GM19395 (cell line): Measurements from ENCODE around the gene TEX13C.
A peak's percentile ranks its signal among the peaks of the same experiment; 100 is the strongest.
"Not testable (repeated sequence)": the region's sequence is repeated elsewhere in the genome, so short reads cannot be mapped to it uniquely, and the experiment has no call there.

ENCODE experiments used
- ATAC-seq: cut with Tn5 transposase; IDR thresholded peaks from one replicate; pipeline ENCODE4 v1.9.1; 2021; ENCODE audit warnings: mild to moderate bottlenecking, moderate library complexity; ENCODE audit not compliant: unreplicated experiment

TEX13C gene

GRCh38 chrX:125319646-125320521 lies at the start of gene TEX13C:
Gene TEX13C, plus strand, starts transcription at chrX:125319871. Its CDS starts 249 bp downstream, at chrX:125320120.
- ATAC-seq = no peak

DNA sequence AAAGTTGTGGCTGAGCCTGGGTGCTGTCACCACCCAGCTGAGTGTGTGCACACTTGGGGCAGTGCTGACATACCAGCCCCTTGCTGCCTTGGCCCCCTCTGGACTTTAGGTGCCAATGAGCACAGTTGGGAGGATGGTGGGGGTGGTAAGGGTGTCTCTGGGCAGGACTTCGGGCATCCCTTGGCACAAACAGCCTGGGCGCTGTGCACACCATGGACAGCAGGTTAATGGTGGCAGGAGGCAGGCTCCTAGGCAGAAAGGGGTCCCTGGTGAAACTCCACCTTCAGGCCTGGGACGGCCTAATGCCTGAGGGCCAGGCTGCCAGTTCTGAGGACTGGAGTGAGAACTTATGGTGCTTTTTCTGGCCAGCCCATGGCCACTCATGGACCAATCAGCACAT lies 32.4 kb upstream of the TEX13C start:
- ATAC-seq = no peak

GRCh38 chrX:125288343-125288742 lies 31.3 kb upstream of the TEX13C start:
- ATAC-seq = no peak

DNA sequence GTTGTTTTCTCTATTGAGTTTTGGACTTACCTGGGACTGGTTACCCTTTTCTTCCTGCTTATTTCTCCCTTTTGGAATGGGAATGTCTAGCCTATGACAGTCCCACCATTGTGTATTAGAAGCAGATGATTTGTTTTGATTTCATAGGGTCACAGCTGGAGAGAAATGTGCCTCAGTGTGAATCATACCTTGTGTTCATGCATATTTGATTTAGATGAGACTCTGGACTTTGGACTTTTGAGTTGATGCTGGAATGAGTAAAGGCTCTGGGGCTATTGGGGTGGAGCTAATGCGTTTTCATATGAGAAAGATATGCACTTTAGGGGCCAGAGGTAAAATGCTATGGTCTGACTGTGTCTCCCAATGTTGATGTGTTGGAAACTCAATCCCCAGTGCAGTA lies 30.5 kb upstream of the TEX13C start:
- no peak for ATAC-seq

DNA sequence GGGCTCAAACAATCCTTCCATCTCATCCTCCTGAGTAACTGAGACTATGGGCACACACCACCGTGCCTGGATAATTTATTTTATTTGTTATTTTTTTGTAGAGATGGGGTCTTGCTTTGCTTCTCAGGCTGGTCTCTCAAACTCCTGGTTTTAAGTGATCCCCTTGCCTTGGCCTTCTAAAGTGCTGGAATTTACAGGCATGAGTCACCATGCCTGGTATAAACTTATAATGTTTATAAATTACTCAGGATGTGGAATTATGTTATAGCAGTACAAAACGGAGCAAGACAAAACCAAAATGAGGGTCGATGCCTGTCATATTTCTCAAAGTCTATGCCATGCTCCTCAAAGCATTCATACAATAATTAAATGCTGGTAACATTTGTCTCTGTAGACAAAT lies 29.8 kb upstream of the TEX13C start:
- ATAC-seq = no peak

DNA sequence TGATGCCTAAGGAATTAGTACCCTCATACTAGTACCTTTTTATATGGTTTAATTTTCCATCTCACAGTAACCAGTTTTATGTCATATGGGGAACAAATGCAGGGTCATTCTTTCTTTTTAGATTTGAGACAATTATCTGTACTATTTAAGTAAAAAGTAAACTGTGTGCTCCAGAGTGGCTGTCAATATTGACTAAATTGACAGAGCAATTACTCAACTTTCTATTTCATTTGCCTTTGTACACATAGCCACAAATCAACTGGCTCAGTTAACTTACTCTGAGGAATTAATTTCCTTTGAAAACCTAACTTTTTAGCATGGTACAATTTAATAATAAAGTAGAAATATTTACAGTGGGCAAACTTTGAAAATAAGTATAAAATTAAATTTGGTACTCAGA lies 28.5 kb upstream of the TEX13C start:
- no peak for ATAC-seq

GRCh38 chrX:125293850-125294780 lies 25.6 kb upstream of the TEX13C start:
- ATAC-seq = peak; percentile 64

DNA sequence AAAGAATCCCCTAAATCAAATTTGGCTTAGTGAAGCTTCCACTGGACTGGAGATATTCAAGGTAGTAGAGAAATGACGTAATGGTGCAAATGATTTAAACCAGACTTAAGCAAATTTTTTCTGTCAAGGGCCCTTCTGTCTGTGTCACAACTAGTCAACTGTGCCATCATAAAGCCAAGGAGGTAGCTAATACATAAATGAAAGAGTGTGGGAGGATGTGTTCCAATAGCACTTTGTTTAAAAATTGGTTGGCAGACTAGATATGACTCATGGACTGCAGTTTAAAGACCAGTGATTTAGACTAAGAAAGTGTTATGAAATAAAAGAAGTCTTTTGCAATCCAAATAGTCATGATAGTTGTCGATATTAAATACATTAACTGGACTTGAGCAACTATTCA lies 24.3 kb upstream of the TEX13C start:
- ATAC-seq = peak; percentile 78

- ATAC-seq = no peak
Observed at GRCh38 chrX:125298871-125299270, 20.8 kb upstream of the TEX13C start.

DNA sequence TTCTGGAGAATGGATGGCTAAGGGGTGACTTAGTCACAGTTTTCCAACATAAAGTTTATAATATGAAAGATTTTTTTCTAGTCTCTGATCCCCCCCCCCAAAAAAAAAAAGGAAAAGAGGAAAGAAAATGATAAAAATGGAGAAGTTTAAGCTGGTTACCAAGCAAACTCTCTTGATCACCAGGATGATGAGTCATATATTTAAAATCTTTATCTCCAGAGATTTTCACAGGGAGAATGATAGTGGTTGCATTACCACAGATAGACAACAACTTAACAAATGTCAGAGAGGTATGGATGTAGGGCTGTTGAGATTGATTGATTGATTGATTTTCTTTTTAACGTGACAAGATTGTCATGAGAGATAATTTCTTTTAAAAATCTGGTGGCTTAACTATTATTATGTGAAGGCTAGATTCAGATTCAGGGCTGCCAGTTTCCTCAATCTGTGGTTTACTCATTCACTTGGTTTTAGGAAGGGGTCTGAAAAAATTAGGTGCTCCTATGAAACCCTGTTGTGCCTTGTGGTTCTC lies 13.3 kb upstream of the TEX13C start:
- no peak for ATAC-seq

DNA sequence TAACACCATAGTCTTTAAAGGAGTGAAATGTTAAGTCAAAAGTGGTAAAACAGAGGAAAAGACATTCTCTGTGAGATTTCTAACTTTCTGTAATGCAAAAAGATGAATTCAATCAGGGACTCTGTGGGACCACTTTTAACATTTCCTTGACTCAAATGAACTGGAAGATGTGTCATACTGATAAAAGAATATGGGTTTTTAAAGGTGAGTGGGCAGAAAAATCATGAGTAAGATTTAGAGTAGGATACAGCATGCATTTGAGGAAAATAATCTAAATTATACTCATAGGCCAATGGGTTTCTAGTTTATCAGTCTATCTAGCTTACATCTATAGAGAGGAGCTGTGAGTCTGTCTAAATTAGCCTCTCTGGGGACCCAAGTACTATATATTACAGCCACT lies 11.0 kb upstream of the TEX13C start:
- ATAC-seq = no peak

DNA sequence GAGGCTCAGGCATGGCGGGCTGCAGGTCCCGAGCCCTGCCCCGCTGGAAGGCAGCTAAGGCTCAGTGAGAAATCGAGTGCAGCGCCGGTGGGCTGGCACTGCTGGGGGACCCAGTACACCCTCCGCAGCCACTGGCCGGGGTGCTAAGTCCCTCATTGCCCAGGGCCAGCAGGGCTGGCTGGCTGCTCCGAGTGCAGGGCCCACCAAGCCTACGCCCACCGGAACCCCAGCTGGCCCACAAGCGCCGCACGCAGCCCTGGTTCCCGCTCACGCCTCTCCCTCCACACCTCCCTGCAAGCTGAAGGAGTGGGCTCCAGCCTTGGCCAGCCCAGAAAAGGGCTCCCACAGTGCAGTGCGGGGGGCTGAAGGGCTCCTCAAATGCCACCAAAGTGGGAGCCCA lies 505 bp upstream of the TEX13C start:
- not testable (repeated sequence) for ATAC-seq

GRCh38 chrX:125322431-125322830 lies 2.8 kb downstream of the TEX13C start:
- ATAC-seq = no peak

DNA sequence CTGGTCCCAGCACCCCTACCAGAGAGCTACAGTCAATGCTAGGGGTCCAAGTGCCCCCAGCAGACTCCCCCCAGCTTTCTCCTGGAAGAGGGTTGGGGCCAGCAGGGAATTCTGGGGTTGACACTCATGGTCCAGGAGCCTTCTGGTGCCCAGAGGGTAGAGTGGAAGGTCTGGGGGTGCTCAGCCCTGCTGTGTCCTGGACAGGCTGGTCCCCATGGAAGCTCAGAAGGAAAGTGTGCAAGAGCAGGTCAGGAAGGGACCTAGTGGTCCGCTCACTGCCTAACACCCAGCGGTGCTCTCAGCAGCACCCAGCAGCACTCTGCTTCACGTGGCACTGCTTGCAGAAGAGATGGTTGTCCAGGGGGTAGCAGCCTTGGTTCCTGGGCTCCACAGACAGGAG lies 6.9 kb downstream of the TEX13C start:
- no peak for ATAC-seq

DNA sequence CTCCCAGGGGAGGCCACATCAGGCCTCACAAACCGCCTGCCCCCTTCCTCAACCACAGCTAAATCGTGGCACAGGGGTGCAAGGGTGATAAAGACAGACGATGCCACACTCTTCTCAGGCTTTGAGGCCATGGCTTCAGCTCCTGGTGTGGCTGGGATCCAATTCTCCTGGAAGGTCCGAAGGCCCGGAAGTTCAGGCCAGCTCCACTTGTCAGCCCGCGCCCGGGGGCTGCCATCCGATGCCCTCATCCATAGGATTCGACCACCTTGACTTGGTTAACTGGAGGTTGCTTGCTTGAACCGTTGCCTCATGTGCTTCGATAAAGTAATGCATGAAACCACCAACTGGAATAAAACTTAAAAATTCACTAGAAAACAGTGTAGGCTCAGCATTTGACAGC lies 8.2 kb downstream of the TEX13C start:
- no peak for ATAC-seq

GRCh38 chrX:125333583-125333982 lies 13.9 kb downstream of the TEX13C start:
- ATAC-seq = no peak

GRCh38 chrX:125340490-125340889 lies 20.8 kb downstream of the TEX13C start:
- ATAC-seq = no peak

GRCh38 chrX:125374169-125374568 lies 54.5 kb downstream of the TEX13C start:
- no peak for ATAC-seq
